Activated naive CD8-positive, alpha-beta T cell treated with anti-CD3 and anti-CD28 coated beads, Interleukin-2, amount 10 ng/mL, durations not matched to agents 7 days and 5 days (primary cell): Measurements from ENCODE around the gene RASL11A. TPM values are rescaled to one million over a fixed set of nuclear protein-coding genes. Genes with fewer than 3 reads are reported as not detected.
"Not testable (repeated sequence)": the region's sequence is repeated elsewhere in the genome, so short reads cannot be mapped to it uniquely, and the experiment has no call there.

Source experiments
- ATAC-seq: fragments of 150-1000 bp; cut with Tn5 transposase; one replicate; pipeline ENCODE4 v1.10.0; 2021; ENCODE audit warnings: low read depth, moderate library complexity
- POLR2A ChIA-PET: fragments of 350-600 bp; sonication (Branson Sonifier 250); formaldehyde crosslinking; loops from one replicate; lab custom pipeline; 2021; ENCODE audit warnings: antibody characterized with exemption; lab: Charles Lee
- DNase-seq: peaks from one replicate; pipeline ENCODE4 v3.0.0; 2021
- H3K27ac Mint-ChIP-seq: one replicate; pipeline ENCODE4 v1.8.0; 2022; ENCODE audit warnings: mild to moderate bottlenecking, mixed read lengths
- H3K27me3 Mint-ChIP-seq: one replicate; pipeline ENCODE4 v1.8.0; 2022; ENCODE audit warnings: mild to moderate bottlenecking, moderate library complexity, mixed read lengths
- H3K36me3 Mint-ChIP-seq: one replicate; pipeline ENCODE4 v1.8.0; 2021; ENCODE audit warnings: mild to moderate bottlenecking, mixed read lengths
- H3K4me1 Mint-ChIP-seq: one replicate; pipeline ENCODE4 v1.8.0; 2021; ENCODE audit warnings: mixed read lengths
- H3K4me3 Mint-ChIP-seq: one replicate; pipeline ENCODE4 v1.8.0; 2022; ENCODE audit warnings: mild to moderate bottlenecking, moderate library complexity, mixed read lengths
- H3K9me3 Mint-ChIP-seq: one replicate; pipeline ENCODE4 v1.8.0; 2021; ENCODE audit warnings: mixed read lengths
- total RNA-seq, 2 experiments: library from RNA; stranded (reverse); gene quantifications; one replicate each; pipeline ENCODE4 v1.2.3, GENCODE V29; 2021

RASL11A gene
- total RNA-seq, 2 experiments from 2014 or later, result 0.20 to 2.1 TPM

DNA sequence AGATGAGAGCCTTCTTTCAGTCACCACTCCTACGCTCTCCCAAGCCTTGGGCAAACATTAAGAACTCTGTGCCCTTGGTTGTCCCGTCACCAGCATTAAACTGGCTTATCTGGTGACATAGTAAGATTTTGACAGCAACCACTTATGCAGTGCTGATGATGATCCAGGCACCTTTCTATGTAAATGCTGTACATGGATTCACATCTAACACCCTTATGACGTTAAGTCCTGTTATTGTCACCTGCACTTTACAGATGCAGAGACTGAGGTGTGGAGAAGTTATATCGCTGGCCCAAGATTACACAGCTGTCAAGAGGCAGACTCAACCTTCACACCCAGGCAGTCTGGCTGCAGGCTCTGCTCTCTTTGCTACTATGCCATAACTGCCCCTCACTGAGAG lies 25.0 kb downstream of the RASL11A start:
- Mint-ChIP-seq H3K4me1 (peaks cover 22% of the 10 kb centered on the region), H3K27ac (no peak overlapping the region), H3K4me3 (no peak overlapping the region), H3K9me3 (no peaks in the 10 kb centered on the region), H3K27me3 (peaks cover 3% of the 10 kb centered on the region), H3K36me3 (no peaks in the 10 kb centered on the region)
- ATAC-seq, result no peak
- no peak for DNase-seq
- POLR2A ChIA-PET, result no interaction called here

DNA sequence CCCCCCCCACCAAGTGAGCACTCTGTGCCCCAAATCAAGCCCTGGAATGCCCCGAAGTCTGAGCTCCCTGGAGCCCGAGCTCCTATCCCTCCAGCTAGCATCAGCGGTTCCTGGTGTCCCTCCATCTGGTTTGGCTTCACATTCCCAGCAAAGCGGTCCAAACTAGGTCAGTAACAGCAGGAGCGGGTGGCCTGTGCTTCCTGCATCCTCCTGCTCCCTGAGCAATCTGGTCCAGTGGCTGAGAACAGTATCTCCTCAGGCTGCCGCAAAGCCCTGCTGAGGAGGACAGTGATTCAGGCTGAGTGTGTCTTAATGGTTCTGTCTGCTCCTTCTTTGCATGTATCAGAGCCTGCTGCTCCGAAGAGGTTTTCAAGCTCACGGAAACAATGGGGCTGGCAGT lies 25.9 kb downstream of the RASL11A start:
- H3K4me3 Mint-ChIP-seq, result no peak overlapping the region
- peaks cover 3% of the 10 kb centered on the region for H3K27me3 Mint-ChIP-seq
- POLR2A ChIA-PET, result no interaction called here
- DNase-seq (no peak), ATAC-seq (no peak)
- H3K9me3 Mint-ChIP-seq, result no peaks in the 10 kb centered on the region
- no peaks in the 10 kb centered on the region for H3K36me3 Mint-ChIP-seq
- H3K27ac Mint-ChIP-seq, result no peak overlapping the region
- peaks cover 22% of the 10 kb centered on the region for H3K4me1 Mint-ChIP-seq

GRCh38 chr13:27298849-27299248 lies 28.2 kb downstream of the RASL11A start:
- H3K9me3 Mint-ChIP-seq, result peaks cover 7% of the 10 kb centered on the region
- DNase-seq (no peak), ATAC-seq (no peak)
- H3K4me3 Mint-ChIP-seq, result no peak overlapping the region
- POLR2A ChIA-PET, result no interaction called here
- H3K4me1 Mint-ChIP-seq, result peaks cover 19% of the 10 kb centered on the region
- no peak overlapping the region for H3K27ac Mint-ChIP-seq
- peaks cover 3% of the 10 kb centered on the region for H3K27me3 Mint-ChIP-seq
- no peaks in the 10 kb centered on the region for H3K36me3 Mint-ChIP-seq

DNA sequence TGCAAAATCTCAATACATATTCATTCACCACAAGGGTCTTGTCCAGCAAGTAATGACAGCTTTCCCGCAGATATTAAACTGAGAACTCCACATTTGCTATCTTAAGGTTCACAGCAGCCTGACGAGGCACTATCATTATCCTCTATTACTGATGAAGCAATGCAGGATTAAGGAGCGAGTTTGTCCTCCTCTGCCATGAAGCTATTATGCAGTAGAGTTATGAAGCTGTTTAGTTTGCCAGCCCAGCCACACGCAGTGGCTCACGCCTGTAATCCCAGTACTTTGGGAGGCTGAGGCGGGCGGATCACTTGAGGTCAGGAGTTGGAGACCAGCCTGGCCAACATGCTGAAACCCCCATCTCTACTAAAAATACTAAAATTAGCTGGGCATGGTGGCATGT lies 29.8 kb downstream of the RASL11A start:
- POLR2A ChIA-PET, H3K4me1 Mint-ChIP-seq, DNase-seq, ATAC-seq, H3K27me3 Mint-ChIP-seq, H3K4me3 Mint-ChIP-seq, H3K27ac Mint-ChIP-seq, H3K9me3 Mint-ChIP-seq, H3K36me3 Mint-ChIP-seq: not testable (repeated sequence)

GRCh38 chr13:27300941-27301586 lies 30.4 kb downstream of the RASL11A start:
- DNase-seq (no peak), ATAC-seq (no peak)
- Mint-ChIP-seq H3K4me3 (no peak overlapping the region), H3K4me1 (peaks cover 9% of the 10 kb centered on the region), H3K27ac (no peak overlapping the region), H3K9me3 (peaks cover 7% of the 10 kb centered on the region), H3K27me3 (peaks cover 3% of the 10 kb centered on the region), H3K36me3 (no peaks in the 10 kb centered on the region)
- POLR2A ChIA-PET, result no interaction called here

GRCh38 chr13:27302643-27303262 lies 32.1 kb downstream of the RASL11A start:
- H3K9me3 Mint-ChIP-seq, result peaks cover 7% of the 10 kb centered on the region
- H3K36me3 Mint-ChIP-seq, result no peaks in the 10 kb centered on the region
- DNase-seq (no peak), ATAC-seq (no peak)
- no peak overlapping the region for H3K4me3 Mint-ChIP-seq
- peaks cover 15% of the 10 kb centered on the region for H3K4me1 Mint-ChIP-seq
- no peak overlapping the region for H3K27ac Mint-ChIP-seq
- H3K27me3 Mint-ChIP-seq, result peaks cover 3% of the 10 kb centered on the region
- POLR2A ChIA-PET, result no interaction called here

DNA sequence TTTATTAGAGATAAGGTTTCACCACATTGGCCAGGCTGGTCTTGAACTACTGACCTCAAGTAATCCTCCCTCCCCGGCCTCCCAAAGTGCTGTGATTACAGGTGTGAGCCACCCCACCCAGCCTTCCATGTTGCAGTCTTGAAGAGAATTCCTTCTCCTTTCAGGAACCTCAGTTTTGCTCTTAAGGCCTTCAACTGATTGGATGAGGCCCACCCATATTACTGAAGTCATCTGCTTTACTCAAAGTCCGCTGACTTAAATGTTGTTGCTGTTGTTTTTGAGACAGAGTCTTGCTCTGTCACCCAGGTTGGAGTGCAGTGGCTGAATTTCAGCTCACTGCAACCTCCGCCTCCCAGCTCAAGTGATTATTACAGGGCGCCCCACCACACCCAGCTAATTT lies 33.5 kb downstream of the RASL11A start:
- DNase-seq, result no peak
- H3K9me3 Mint-ChIP-seq, result peaks cover 7% of the 10 kb centered on the region

DNA sequence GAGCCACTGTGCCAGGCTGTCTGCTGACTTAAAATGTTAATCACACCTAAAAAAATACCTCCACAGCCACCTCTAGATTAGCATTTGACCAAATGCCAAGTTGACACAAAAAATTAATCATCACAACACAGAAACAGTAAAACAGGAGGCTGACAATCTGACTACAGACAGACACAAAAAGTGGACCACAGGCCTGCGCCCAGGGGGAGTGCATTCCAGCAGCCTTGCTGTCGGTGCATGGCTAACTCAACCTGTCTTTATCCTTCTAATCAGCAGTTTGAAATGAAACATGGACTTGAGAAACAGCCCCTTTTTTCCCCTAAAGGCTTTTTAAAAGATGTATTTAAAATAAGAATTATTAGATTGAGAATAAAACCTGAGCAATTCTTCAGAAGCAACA lies 34.0 kb downstream of the RASL11A start:
- H3K4me3 Mint-ChIP-seq, result no peak overlapping the region
- peaks cover 7% of the 10 kb centered on the region for H3K9me3 Mint-ChIP-seq
- POLR2A ChIA-PET, result no interaction called here
- ATAC-seq, result no peak
- DNase-seq, result no peak
- no peak overlapping the region for H3K27ac Mint-ChIP-seq
- no peaks in the 10 kb centered on the region for H3K27me3 Mint-ChIP-seq
- no peaks in the 10 kb centered on the region for H3K36me3 Mint-ChIP-seq
- peaks cover 14% of the 10 kb centered on the region for H3K4me1 Mint-ChIP-seq

More for the DNA sequence above, 33.5 kb downstream of the RASL11A start:
- Mint-ChIP-seq H3K4me3 (no peak overlapping the region), H3K27ac (no peak overlapping the region), H3K27me3 (peaks cover 3% of the 10 kb centered on the region), H3K36me3 (no peaks in the 10 kb centered on the region), H3K4me1 (peaks cover 16% of the 10 kb centered on the region)
- POLR2A ChIA-PET, result no interaction called here
- ATAC-seq, result no peak

DNA sequence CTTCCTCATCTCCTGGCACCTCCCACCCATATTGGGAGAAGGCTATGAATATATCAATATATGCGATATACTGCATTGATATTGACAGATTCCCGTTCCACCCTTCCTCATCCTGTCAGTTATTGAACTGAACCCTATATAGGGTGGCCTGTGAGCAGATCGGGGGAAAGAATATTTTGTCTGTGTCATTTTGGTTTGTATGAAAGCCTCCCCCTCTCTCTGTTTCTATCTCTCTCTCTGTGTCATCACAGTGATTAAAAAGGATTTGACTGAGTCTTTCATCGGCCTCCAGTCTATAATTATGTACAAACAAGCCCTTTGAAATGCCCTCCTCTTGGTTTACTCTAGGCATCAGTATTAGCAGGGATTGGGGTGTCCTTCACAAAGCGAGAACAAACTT lies 35.7 kb downstream of the RASL11A start:
- H3K27ac Mint-ChIP-seq, result no peak overlapping the region
- peaks cover 14% of the 10 kb centered on the region for H3K4me1 Mint-ChIP-seq

GRCh38 chr13:27308941-27309340 lies 38.3 kb downstream of the RASL11A start:
- POLR2A ChIA-PET, result no interaction called here
- DNase-seq, result no peak
- peaks cover 2% of the 10 kb centered on the region for H3K27me3 Mint-ChIP-seq
- H3K36me3 Mint-ChIP-seq, result no peaks in the 10 kb centered on the region
- no peak overlapping the region for H3K27ac Mint-ChIP-seq
- no peaks in the 10 kb centered on the region for H3K9me3 Mint-ChIP-seq
- no peak overlapping the region for H3K4me3 Mint-ChIP-seq
- peaks cover 8% of the 10 kb centered on the region for H3K4me1 Mint-ChIP-seq
- ATAC-seq, result no peak

More for the DNA sequence above, 35.7 kb downstream of the RASL11A start:
- Mint-ChIP-seq H3K27me3 (peaks cover 2% of the 10 kb centered on the region), H3K4me3 (no peak overlapping the region), H3K9me3 (peaks cover 7% of the 10 kb centered on the region), H3K36me3 (no peaks in the 10 kb centered on the region)
- POLR2A ChIA-PET, result no interaction called here
- DNase-seq (no peak), ATAC-seq (no peak)

GRCh38 chr13:27309401-27309958 lies 38.9 kb downstream of the RASL11A start:
- POLR2A ChIA-PET, result no interaction called here
- DNase-seq, result no peak
- no peak for ATAC-seq
- Mint-ChIP-seq H3K27me3 (peaks cover 2% of the 10 kb centered on the region), H3K4me3 (no peak overlapping the region), H3K4me1 (peaks cover 8% of the 10 kb centered on the region), H3K9me3 (no peaks in the 10 kb centered on the region), H3K27ac (no peak overlapping the region), H3K36me3 (no peaks in the 10 kb centered on the region)

DNA sequence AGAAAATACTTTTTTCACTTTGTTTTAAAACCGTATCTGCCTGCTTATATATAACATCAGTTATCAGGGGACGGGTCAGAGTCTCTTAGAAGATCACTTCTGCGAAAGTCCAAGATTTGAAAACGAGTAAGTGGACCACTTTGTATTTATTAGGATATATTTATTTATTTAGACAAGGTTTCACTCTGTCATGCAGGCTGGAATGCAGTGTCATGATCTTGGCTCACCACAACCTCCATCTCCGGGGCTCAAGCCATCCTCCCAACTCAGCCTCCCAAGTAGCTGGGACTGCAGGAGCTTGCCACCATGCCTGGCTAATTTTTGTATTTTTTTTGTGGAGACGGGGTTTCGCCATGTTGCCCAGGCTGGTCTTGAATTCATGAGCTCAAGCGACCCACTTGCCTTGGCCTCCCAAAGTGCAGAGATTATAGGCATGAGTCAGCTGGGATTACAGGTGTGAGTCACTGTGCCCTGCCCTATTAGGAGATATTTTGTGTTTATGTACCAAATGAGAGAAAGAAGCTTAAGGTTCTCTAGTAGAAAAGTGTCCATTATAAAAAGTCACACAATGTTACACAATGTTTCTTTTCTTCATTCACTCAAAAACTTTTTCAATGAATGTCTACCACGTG lies 39.5 kb downstream of the RASL11A start:
- H3K27ac Mint-ChIP-seq, result no peak overlapping the region
- H3K36me3 Mint-ChIP-seq, result no peaks in the 10 kb centered on the region
- no peak for DNase-seq
- peaks cover 8% of the 10 kb centered on the region for H3K4me1 Mint-ChIP-seq
- H3K4me3 Mint-ChIP-seq, result no peak overlapping the region
- no peak for ATAC-seq
- peaks cover 2% of the 10 kb centered on the region for H3K27me3 Mint-ChIP-seq
- POLR2A ChIA-PET, result no interaction called here
- H3K9me3 Mint-ChIP-seq, result no peaks in the 10 kb centered on the region

DNA sequence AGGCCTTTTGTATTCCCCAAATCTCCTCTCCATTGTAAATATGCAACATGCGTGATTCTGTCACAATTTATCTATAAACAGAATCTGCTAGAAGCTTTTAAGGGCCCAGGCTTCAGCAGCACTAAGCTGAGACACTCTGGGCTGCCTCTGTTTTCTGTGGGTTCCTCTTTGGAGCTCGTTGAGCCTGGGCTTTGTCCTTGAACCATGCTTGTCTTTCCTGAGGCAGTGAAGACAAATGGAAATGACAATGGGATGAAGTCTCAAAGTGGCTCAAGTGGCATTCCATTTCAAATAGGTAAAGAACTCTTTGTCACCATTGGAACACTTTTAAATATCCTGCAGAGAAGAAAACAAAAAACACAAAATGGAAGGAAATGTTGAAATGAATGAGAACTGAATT lies 40.3 kb downstream of the RASL11A start:
- DNase-seq (no peak), ATAC-seq (no peak)
- H3K4me3 Mint-ChIP-seq, result no peak overlapping the region
- H3K9me3 Mint-ChIP-seq, result no peaks in the 10 kb centered on the region
- H3K36me3 Mint-ChIP-seq, result no peaks in the 10 kb centered on the region
- H3K27me3 Mint-ChIP-seq, result peaks cover 2% of the 10 kb centered on the region
- peaks cover 8% of the 10 kb centered on the region for H3K4me1 Mint-ChIP-seq
- H3K27ac Mint-ChIP-seq, result no peak overlapping the region
- POLR2A ChIA-PET, result no interaction called here
